ENCODE results near the gene BRD3. TPM values are rescaled to one million over a fixed set of nuclear protein-coding genes. Genes with fewer than 3 reads are reported as not detected.

BRD3 gene
- total RNA-seq, 1 experiment from 2014 or later, result 40.7 TPM

DNA sequence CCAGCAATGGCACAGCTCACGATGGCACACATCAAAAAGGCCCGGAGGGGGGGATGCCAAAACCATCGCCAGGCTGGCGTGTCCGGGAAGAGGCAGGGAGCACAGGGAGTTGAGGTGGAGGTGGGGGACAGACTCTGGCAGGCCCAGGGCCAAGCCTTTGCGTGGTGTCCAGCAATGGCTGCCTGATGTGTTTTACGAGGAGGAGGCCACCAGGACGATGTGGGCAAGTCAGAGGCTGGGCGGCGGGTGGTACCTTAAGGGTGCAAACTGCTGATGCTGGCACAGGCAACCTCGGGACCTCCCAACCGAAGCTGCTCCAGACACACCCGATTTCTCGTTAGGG lies 80.4 kb downstream of the BRD3 start:
- Histone ChIP-seq H3K79me2 (ENCODE audit: insufficient read depth, low read length) (peaks cover 83% of the 10 kb centered on the region), H3K4me2 (ENCODE audit: low read length) (no peak overlapping the region), H2AFZ (ENCODE audit: low read depth, low read length, poor library complexity, severe bottlenecking) (no peak overlapping the region), H3K4me3 (replicated peaks in 1 of 2; ENCODE audit: low read depth in 1 of 2, low read length in 2 of 2) (no peak overlapping the region), H3K36me3 (ENCODE audit: control insufficient read depth in 1 of 2, insufficient read depth in 2 of 2, low read length in 2 of 2) (no peaks in the 10 kb centered on the region), H3K27me3 (ENCODE audit: insufficient read depth, low read length) (no peaks in the 10 kb centered on the region), H3K4me1 (ENCODE audit: control insufficient read depth in 1 of 2, insufficient read depth in 2 of 2, low read length in 2 of 2) (peaks cover 3 to 16% of the 10 kb centered on the region in 2 experiments; a peak in 3 of 4 replicates), H4K20me1 (ENCODE audit: insufficient read depth) (no peaks in the 10 kb centered on the region), H3K9ac (ENCODE audit: low read length) (no peak overlapping the region), H3K9me2 (ENCODE audit: insufficient read depth) (no peaks in the 10 kb centered on the region), H3K27ac (ENCODE audit: low read depth, low read length) (no peak overlapping the region), H3K9me3 (ENCODE audit: control insufficient read depth in 1 of 2, insufficient read depth in 1 of 2, low read depth in 1 of 2, low read length in 2 of 2) (no peaks in the 10 kb centered on the region)
- TF ChIP-seq, protein P1, sequence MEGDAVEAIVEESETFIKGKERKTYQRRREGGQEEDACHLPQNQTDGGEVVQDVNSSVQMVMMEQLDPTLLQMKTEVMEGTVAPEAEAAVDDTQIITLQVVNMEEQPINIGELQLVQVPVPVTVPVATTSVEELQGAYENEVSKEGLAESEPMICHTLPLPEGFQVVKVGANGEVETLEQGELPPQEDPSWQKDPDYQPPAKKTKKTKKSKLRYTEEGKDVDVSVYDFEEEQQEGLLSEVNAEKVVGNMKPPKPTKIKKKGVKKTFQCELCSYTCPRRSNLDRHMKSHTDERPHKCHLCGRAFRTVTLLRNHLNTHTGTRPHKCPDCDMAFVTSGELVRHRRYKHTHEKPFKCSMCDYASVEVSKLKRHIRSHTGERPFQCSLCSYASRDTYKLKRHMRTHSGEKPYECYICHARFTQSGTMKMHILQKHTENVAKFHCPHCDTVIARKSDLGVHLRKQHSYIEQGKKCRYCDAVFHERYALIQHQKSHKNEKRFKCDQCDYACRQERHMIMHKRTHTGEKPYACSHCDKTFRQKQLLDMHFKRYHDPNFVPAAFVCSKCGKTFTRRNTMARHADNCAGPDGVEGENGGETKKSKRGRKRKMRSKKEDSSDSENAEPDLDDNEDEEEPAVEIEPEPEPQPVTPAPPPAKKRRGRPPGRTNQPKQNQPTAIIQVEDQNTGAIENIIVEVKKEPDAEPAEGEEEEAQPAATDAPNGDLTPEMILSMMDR (IDR thresholded peaks at IDR 0.05 in 2 of 3, conservative IDR thresholded peaks at IDR 0.05 in 1 of 3; ENCODE audit: borderline replicate concordance in 1 of 3, insufficient read depth in 1 of 3, low read depth in 2 of 3, low read length in 2 of 3), result no peak
- TF ChIP-seq SRF (IDR thresholded peaks at IDR 0.05; ENCODE audit: low read depth) (no peak), EZH2phosphoT487 (IDR thresholded peaks at IDR 0.05; ENCODE audit: borderline replicate concordance) (no peak), CEBPB (IDR thresholded peaks at IDR 0.05; ENCODE audit: low read depth) (no peak), YY1 (IDR thresholded peaks at IDR 0.05; ENCODE audit: extremely low read depth, insufficient replicate concordance, low read depth, low read length) (no peak), CBX3 (IDR thresholded peaks at IDR 0.05; ENCODE audit: low read depth) (no peak), TCF7L2 (IDR thresholded peaks at IDR 0.05; ENCODE audit: borderline replicate concordance, extremely low read depth, insufficient read depth, insufficient read length) (no peak), ELF1 (IDR thresholded peaks at IDR 0.05; ENCODE audit: borderline replicate concordance, low read depth) (no peak), SP1 (IDR thresholded peaks at IDR 0.05; ENCODE audit: low read depth) (no peak), FOSL1 (IDR thresholded peaks at IDR 0.05; ENCODE audit: low read depth) (no peak), ZNF274 (IDR thresholded peaks at IDR 0.05; ENCODE audit: low read depth, low read length) (no peak)
- TF ChIP-seq, protein P2, sequence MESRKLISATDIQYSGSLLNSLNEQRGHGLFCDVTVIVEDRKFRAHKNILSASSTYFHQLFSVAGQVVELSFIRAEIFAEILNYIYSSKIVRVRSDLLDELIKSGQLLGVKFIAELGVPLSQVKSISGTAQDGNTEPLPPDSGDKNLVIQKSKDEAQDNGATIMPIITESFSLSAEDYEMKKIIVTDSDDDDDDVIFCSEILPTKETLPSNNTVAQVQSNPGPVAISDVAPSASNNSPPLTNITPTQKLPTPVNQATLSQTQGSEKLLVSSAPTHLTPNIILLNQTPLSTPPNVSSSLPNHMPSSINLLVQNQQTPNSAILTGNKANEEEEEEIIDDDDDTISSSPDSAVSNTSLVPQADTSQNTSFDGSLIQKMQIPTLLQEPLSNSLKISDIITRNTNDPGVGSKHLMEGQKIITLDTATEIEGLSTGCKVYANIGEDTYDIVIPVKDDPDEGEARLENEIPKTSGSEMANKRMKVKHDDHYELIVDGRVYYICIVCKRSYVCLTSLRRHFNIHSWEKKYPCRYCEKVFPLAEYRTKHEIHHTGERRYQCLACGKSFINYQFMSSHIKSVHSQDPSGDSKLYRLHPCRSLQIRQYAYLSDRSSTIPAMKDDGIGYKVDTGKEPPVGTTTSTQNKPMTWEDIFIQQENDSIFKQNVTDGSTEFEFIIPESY (IDR thresholded peaks at IDR 0.05; ENCODE audit: extremely low read depth, insufficient replicate concordance, low read length), result no peak
- TF ChIP-seq, protein P3, sequence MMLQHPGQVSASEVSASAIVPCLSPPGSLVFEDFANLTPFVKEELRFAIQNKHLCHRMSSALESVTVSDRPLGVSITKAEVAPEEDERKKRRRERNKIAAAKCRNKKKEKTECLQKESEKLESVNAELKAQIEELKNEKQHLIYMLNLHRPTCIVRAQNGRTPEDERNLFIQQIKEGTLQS (IDR thresholded peaks at IDR 0.05), result no peak
- TF ChIP-seq, protein P4, sequence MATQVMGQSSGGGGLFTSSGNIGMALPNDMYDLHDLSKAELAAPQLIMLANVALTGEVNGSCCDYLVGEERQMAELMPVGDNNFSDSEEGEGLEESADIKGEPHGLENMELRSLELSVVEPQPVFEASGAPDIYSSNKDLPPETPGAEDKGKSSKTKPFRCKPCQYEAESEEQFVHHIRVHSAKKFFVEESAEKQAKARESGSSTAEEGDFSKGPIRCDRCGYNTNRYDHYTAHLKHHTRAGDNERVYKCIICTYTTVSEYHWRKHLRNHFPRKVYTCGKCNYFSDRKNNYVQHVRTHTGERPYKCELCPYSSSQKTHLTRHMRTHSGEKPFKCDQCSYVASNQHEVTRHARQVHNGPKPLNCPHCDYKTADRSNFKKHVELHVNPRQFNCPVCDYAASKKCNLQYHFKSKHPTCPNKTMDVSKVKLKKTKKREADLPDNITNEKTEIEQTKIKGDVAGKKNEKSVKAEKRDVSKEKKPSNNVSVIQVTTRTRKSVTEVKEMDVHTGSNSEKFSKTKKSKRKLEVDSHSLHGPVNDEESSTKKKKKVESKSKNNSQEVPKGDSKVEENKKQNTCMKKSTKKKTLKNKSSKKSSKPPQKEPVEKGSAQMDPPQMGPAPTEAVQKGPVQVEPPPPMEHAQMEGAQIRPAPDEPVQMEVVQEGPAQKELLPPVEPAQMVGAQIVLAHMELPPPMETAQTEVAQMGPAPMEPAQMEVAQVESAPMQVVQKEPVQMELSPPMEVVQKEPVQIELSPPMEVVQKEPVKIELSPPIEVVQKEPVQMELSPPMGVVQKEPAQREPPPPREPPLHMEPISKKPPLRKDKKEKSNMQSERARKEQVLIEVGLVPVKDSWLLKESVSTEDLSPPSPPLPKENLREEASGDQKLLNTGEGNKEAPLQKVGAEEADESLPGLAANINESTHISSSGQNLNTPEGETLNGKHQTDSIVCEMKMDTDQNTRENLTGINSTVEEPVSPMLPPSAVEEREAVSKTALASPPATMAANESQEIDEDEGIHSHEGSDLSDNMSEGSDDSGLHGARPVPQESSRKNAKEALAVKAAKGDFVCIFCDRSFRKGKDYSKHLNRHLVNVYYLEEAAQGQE (IDR thresholded peaks at IDR 0.05; ENCODE audit: low read depth), result no peak
- no peak for ATAC-seq
- intact Hi-C loops (cut with micrococcal nuclease), result no loop called here
- DNase-seq (ENCODE audit: low read depth, low spot score), result no peak
- BruUV-seq (replicated peaks), result no TSS peak
- CTCF ChIA-PET, result no interaction called here
- RAD21 ChIA-PET (ENCODE audit: low non-redundant PET in 1 of 2, low total read pairs in 2 of 2, uncharacterized antibody in 2 of 2, unreplicated experiment in 2 of 2), result no interaction called here
- POLR2A ChIA-PET, result interaction anchor here (1.0 kb wide), 1 partner anchor 20 kb away, joined by 4 read pairs; no protein-coding TSS in a partner anchor

All from HCT116 (cell line).